Measurements from ENCODE around the gene CSNK2B.

Gene CSNK2B

DNA sequence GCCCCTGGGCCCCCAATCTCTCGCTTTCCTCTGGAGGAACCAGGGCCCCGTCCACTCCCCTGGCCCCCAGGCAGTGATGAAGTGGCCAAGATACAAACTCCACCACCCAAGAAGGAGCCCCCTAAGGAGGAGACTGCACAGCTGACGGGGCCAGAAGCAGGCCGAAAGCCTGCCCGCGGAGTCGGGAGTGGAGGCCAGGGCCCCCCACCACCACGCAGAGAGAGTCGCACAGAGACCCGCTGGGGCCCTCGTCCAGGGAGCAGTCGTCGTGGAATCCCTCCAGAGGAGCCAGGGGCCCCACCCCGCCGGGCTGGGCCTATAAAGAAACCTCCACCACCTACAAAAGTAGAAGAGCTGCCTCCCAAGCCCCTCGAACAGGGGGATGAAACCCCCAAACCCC lies 34.7 kb upstream of the CSNK2B start:
- Histone ChIP-seq H3K9me3 (ENCODE audit: low read length) (no peaks in the 10 kb centered on the region), H3K79me2 (ENCODE audit: insufficient read depth, low read length) (no peaks in the 10 kb centered on the region), H4K20me1 (ENCODE audit: insufficient read depth, low read length) (no peaks in the 10 kb centered on the region), H3K9me2 (ENCODE audit: low read depth, low read length) (no peaks in the 10 kb centered on the region), H3K36me3 (ENCODE audit: insufficient read depth, low read length) (peaks cover 100% of the 10 kb centered on the region), H3K4me3 (ENCODE audit: low read depth, low read length, poor library complexity, severe bottlenecking) (no peak overlapping the region), H2AFZ (ENCODE audit: low read length) (no peak overlapping the region), H3K27me3 (ENCODE audit: insufficient read depth, low read length) (no peaks in the 10 kb centered on the region), H3K4me2 (ENCODE audit: low read length) (no peak overlapping the region), H3K4me1 (ENCODE audit: insufficient read depth, low read length, severe bottlenecking) (no peaks in the 10 kb centered on the region), H3K27ac (ENCODE audit: low read depth, low read length, poor library complexity, severe bottlenecking) (no peak overlapping the region), H3K9ac (ENCODE audit: low read length) (no peak overlapping the region), H3F3A (ENCODE audit: insufficient read depth, low read length) (no peaks in the 10 kb centered on the region)
- TF ChIP-seq, protein P1, sequence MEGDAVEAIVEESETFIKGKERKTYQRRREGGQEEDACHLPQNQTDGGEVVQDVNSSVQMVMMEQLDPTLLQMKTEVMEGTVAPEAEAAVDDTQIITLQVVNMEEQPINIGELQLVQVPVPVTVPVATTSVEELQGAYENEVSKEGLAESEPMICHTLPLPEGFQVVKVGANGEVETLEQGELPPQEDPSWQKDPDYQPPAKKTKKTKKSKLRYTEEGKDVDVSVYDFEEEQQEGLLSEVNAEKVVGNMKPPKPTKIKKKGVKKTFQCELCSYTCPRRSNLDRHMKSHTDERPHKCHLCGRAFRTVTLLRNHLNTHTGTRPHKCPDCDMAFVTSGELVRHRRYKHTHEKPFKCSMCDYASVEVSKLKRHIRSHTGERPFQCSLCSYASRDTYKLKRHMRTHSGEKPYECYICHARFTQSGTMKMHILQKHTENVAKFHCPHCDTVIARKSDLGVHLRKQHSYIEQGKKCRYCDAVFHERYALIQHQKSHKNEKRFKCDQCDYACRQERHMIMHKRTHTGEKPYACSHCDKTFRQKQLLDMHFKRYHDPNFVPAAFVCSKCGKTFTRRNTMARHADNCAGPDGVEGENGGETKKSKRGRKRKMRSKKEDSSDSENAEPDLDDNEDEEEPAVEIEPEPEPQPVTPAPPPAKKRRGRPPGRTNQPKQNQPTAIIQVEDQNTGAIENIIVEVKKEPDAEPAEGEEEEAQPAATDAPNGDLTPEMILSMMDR (IDR thresholded peaks at IDR 0.05; ENCODE audit: low read length), result no peak
- TF ChIP-seq EZH2 (IDR thresholded peaks at IDR 0.05; ENCODE audit: borderline replicate concordance, low read length), result no peak

DNA sequence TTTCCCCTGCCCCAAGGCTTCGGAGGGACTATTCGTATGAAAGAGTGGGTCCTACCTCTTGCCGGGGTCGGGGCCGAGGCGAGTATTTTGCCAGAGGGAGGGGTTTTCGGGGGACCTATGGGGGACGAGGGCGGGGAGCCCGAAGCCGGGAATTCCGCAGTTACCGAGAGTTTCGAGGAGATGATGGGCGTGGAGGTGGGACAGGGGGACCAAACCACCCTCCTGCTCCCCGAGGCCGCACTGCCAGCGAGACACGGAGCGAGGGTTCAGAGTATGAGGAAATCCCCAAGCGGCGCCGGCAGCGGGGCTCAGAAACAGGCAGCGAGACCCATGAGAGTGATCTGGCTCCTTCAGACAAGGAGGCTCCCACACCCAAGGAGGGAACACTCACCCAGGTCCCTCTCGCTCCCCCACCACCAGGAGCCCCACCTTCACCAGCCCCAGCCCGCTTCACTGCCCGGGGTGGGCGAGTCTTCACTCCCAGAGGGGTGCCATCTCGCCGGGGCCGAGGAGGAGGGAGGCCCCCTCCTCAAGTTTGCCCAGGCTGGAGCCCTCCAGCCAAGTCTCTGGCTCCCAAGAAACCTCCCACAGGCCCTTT lies 34.1 kb upstream of the CSNK2B start:
- no peaks in the 10 kb centered on the region for H3K27me3 ChIP-seq (ENCODE audit: insufficient read depth, low read length)
- H3K36me3 ChIP-seq (ENCODE audit: insufficient read depth, low read length), result peaks cover 100% of the 10 kb centered on the region
- TF ChIP-seq, protein P1 (IDR thresholded peaks at IDR 0.05; ENCODE audit: low read length), result no peak
- no peak for TF ChIP-seq EZH2 (IDR thresholded peaks at IDR 0.05; ENCODE audit: borderline replicate concordance, low read length)
- H3K4me2 ChIP-seq (ENCODE audit: low read length), result no peak overlapping the region
- H3K4me3 ChIP-seq (ENCODE audit: low read depth, low read length, poor library complexity, severe bottlenecking), result no peak overlapping the region
- no peaks in the 10 kb centered on the region for H4K20me1 ChIP-seq (ENCODE audit: insufficient read depth, low read length)
- H3K4me1 ChIP-seq (ENCODE audit: insufficient read depth, low read length, severe bottlenecking), result no peaks in the 10 kb centered on the region
- no peak overlapping the region for H2AFZ ChIP-seq (ENCODE audit: low read length)
- H3K9me2 ChIP-seq (ENCODE audit: low read depth, low read length), result no peaks in the 10 kb centered on the region
- no peaks in the 10 kb centered on the region for H3K9me3 ChIP-seq (ENCODE audit: low read length)
- H3K9ac ChIP-seq (ENCODE audit: low read length), result no peak overlapping the region
- no peak overlapping the region for H3K27ac ChIP-seq (ENCODE audit: low read depth, low read length, poor library complexity, severe bottlenecking)
- H3K79me2 ChIP-seq (ENCODE audit: insufficient read depth, low read length), result no peaks in the 10 kb centered on the region
- H3F3A ChIP-seq (ENCODE audit: insufficient read depth, low read length), result no peaks in the 10 kb centered on the region

DNA sequence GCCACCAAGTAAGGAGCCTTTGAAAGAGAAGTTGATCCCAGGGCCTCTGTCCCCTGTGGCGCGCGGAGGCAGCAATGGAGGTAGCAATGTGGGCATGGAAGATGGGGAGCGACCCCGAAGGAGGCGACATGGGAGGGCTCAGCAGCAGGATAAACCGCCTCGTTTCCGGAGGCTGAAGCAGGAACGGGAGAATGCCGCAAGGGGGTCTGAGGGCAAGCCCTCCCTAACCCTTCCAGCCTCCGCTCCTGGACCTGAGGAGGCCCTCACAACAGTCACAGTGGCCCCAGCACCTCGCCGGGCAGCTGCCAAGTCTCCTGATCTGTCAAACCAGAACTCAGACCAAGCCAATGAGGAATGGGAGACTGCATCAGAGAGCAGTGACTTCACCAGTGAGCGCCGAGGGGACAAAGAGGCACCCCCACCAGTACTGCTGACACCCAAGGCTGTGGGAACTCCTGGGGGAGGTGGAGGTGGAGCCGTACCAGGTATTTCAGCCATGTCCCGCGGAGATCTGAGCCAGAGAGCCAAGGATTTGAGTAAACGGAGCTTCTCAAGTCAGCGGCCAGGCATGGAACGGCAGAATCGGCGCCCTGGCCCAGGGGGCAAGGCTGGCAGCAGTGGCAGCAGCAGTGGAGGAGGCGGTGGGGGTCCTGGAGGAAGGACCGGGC lies 33.5 kb upstream of the CSNK2B start:
- no peaks in the 10 kb centered on the region for H4K20me1 ChIP-seq (ENCODE audit: insufficient read depth, low read length)
- no peaks in the 10 kb centered on the region for H3K79me2 ChIP-seq (ENCODE audit: insufficient read depth, low read length)
- peaks cover 100% of the 10 kb centered on the region for H3K36me3 ChIP-seq (ENCODE audit: insufficient read depth, low read length)
- H3K9me3 ChIP-seq (ENCODE audit: low read length), result no peaks in the 10 kb centered on the region
- no peak overlapping the region for H3K4me3 ChIP-seq (ENCODE audit: low read depth, low read length, poor library complexity, severe bottlenecking)
- H3K9me2 ChIP-seq (ENCODE audit: low read depth, low read length), result no peaks in the 10 kb centered on the region
- H3K27me3 ChIP-seq (ENCODE audit: insufficient read depth, low read length), result no peaks in the 10 kb centered on the region
- H2AFZ ChIP-seq (ENCODE audit: low read length), result no peak overlapping the region
- no peak for TF ChIP-seq EZH2 (IDR thresholded peaks at IDR 0.05; ENCODE audit: borderline replicate concordance, low read length)
- TF ChIP-seq, protein P1 (IDR thresholded peaks at IDR 0.05; ENCODE audit: low read length), result no peak
- no peak overlapping the region for H3K9ac ChIP-seq (ENCODE audit: low read length)
- no peaks in the 10 kb centered on the region for H3K4me1 ChIP-seq (ENCODE audit: insufficient read depth, low read length, severe bottlenecking)
- H3K4me2 ChIP-seq (ENCODE audit: low read length), result no peak overlapping the region
- H3F3A ChIP-seq (ENCODE audit: insufficient read depth, low read length), result no peaks in the 10 kb centered on the region
- H3K27ac ChIP-seq (ENCODE audit: low read depth, low read length, poor library complexity, severe bottlenecking), result no peak overlapping the region
